ENCODE results near the gene TAAR8.

DNA sequence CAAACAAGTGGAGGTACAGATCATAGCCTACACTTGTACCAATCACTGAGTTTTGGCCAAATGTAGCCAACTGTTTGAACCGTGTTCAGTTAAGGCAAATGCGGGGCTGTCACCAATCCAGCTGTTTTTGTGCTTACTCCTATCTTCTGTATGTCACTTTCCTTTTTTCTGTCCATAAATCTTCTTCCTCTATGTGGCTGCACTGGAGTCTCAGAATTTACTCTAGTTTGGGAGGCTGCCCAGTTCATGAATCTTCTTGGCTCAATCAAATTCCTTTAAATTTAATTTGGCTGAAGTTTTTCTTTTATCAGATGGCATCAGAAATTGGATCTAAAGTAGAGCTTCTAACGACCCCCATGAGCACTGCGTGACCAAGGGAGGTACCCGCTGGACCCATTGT is 27.8 kb upstream of the TAAR8 start:
- TF ChIP-seq, protein P1, sequence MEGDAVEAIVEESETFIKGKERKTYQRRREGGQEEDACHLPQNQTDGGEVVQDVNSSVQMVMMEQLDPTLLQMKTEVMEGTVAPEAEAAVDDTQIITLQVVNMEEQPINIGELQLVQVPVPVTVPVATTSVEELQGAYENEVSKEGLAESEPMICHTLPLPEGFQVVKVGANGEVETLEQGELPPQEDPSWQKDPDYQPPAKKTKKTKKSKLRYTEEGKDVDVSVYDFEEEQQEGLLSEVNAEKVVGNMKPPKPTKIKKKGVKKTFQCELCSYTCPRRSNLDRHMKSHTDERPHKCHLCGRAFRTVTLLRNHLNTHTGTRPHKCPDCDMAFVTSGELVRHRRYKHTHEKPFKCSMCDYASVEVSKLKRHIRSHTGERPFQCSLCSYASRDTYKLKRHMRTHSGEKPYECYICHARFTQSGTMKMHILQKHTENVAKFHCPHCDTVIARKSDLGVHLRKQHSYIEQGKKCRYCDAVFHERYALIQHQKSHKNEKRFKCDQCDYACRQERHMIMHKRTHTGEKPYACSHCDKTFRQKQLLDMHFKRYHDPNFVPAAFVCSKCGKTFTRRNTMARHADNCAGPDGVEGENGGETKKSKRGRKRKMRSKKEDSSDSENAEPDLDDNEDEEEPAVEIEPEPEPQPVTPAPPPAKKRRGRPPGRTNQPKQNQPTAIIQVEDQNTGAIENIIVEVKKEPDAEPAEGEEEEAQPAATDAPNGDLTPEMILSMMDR (IDR thresholded peaks at IDR 0.05), result no peak
- TF ChIP-seq POLR2A (IDR thresholded peaks at IDR 0.05), result no peak

Data from esophagus squamous epithelium (tissue), 4 donors.